Hindlimb muscle (tissue), 1 donor: ENCODE results near the gene B3GAT1. TPM values are rescaled to one million over a fixed set of nuclear protein-coding genes. Genes with fewer than 3 reads are reported as not detected.

ENCODE experiments used
- DNase-seq: peaks from one replicate; pipeline ENCODE4 v3.0.0-alpha.2; 2013
- polyA plus RNA-seq: library from polyadenylated mRNA; unstranded; fragments of 120-200 nt; gene quantifications from one replicate; pipeline ENCODE4 v1.2.1, GENCODE V29; 2013; ENCODE audit not compliant: insufficient read length

The B3GAT1 gene
- polyA plus RNA-seq, 1 donor = 0.10 TPM

- DNase-seq = no peak
Measured at GRCh38 chr11:134390706-134391569, 21.1 kb downstream of the B3GAT1 start.

DNA sequence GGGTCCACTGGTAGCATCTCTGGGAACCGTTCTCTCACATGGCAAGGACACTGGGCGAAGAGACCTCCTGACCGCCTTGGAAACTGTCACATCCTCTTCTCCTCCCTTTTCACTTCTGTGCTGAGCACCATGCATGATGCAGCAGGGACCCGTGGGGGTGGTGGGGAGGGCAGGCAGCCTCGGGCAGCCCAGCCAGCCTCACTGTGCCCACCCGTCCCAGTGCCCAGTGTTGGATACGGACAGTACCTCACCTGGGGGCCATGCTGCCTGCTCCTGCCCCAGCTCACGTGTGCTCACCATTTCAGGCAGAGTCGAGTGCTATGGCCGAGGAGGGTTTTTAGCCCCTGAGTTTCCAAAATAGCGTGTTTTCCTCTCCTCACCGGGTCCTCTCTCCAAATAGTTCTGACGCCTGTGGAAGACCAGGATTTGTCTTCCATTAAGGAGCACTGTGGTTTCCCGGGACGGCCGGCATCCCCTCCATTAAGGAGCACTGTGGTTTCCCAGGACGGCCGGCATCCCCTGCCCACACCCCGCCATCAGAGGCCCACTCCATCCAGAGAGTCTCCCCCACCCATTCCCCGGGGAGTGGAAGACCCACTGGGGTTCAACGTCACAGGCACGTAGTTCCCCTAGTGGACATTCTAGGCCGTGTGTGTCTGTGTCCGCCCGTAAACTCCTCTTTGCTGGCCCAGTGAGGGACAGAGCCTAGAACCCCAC is 22.4 kb downstream of the B3GAT1 start:
- no peak for DNase-seq

- no peak for DNase-seq
Measured at GRCh38 chr11:134388590-134388989, 23.5 kb downstream of the B3GAT1 start.

GRCh38 chr11:134387501-134387900 is 24.5 kb downstream of the B3GAT1 start:
- DNase-seq = no peak

DNA sequence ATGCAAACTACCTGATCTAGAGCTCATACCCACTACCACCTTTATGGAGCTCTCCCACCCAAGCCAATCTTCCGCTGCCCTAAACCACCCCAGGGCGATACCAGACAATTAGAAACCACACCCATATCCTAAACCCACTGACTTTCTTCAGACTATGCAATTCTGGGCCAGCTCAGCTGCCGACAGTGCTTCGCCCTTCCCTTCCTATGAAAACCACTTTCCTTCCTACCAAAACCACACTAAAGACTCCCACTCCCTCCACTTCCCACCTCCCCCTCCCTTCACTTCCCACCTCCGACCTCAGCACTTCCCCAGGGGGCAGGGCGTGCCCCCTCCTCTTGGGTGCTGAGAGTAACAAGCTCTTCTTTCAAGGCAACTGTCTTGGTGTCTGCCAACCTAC is 25.1 kb downstream of the B3GAT1 start:
- no peak for DNase-seq

GRCh38 chr11:134385774-134386565 is 26.1 kb downstream of the B3GAT1 start:
- no peak for DNase-seq

- DNase-seq = no peak
Measured at GRCh38 chr11:134385171-134385570, 26.9 kb downstream of the B3GAT1 start.

DNA sequence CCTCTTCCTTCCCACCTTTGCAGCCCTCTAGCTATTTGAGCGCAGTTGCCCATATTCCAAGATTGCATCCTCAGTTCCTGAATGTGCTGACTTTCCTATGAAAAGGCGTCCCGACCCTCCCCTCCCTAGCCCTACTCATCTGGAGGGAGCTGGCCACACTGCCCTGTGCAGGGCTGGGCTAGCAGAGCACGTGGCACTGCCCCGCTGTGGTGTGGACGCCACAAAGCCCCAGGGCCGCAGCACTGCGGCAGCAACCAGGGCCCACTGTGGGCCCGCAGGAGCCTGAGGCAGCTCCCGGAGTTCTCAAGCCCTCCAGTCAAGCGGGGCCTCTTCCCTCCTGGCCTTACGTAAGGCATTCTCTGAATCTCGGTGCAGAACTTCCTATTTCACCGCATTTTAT is 27.6 kb downstream of the B3GAT1 start:
- no peak for DNase-seq

DNA sequence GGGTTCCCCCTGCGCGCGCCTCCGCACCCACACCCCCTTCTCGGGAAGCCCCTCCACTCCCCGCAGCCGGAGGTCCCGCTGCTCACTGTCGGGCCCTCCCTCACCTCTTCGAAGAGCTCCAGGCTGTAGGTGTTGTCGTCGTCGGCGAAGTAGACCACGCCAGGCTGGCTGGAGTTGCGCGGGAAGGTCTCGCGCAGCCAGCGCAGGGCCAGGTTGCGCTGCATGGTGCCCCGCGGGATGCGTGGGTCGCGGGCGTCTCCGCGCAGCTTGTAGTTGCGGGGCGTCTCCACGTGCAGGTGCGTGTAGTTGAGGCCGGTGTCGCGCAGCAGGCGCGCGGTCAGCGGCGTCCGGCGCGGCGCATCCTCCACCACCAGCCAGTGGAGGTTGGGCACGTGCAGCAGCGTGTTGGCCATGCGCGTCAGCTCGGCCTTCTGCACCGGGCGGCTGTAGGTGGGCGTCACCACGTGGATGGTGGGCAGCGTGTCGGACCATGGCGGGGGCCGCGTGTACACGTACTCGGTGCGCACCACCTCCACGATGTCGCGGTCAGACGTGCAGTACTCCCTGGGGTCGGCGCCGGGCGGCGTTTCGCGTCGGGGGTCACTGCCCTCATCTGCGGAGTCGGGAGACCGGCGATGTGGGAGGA is 28.3 kb downstream of the B3GAT1 start:
- no peak for DNase-seq

DNA sequence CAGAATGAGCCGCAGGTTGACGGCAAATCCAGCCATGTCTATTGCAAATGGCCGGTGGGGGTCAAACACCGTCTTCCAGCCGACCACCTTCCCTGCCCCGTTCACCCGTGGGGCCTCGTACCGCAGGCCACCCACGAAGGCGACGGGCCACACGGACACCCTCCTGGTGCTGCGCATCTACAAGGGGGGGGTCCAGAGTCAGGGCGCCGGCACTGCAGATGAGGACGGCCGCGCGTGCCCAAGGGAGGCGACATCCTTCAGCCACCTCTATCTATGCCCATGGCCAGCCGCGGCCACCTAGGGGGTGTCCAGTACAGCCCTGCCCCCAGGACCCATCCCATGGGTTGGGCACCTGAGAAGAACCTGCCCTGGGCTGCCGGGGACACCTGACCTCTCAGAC is 29.2 kb downstream of the B3GAT1 start:
- no peak for DNase-seq

DNA sequence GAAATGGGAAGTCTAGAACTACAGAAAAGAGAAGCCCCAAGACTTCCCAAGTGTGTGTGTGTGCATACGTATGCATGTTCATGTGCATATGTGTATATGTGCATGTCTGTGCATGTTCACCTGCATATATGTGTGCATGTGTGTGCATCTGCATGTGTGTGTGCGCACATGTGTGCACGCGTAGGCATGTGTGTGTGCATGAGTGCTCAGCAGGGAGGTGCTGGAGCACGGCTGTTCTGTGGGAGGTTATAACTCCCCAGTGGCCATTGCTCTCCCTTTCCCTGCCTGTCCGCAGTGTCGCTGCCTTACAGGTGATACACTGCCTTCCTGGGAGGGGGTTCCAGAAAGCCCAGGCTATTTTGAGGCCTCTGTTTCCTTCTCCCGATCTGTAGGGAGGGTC is 29.8 kb downstream of the B3GAT1 start:
- no peak for DNase-seq

DNA sequence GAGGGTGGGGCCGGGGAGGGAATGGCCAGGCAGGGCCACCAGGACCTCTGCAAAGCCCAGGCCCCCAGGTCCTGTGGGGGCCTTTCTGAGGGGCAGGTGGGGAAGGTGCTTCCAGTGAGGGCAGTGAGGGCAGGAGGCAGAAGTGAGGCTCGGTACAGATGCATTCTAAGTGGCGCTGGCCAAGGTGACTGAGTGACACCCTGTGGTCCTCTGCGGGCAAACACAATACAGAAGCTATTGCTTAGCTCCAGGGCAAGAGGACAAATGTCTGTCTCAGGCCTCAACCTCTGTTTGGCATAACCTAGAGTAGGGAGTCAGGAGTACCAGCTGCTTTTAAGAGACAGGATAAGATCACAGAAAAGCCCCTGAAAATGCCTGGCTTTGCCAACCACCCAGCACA is 31.3 kb downstream of the B3GAT1 start:
- DNase-seq = no peak

GRCh38 chr11:134380229-134380628 is 31.8 kb downstream of the B3GAT1 start:
- DNase-seq = no peak

DNA sequence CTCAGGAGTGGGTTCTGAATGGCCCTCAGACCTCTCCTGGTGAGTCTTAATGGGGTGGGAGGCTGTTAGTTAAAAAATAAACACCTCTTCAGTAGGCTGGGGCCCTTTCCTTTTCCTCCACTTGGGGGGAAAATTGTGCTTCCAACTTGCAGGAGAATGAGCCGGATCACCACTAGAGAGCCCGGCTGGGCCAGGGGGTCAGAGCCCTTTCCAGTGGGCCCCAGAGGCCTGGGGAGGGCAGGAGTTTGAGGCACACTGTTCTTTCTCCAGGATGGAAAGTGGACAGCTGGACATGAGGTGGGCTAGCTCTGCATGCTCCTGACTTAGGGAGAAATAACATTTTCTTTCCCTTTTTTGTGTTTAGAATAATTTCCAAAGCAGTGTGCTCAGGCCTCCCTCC is 32.8 kb downstream of the B3GAT1 start:
- no peak for DNase-seq

GRCh38 chr11:134377876-134378275 is 34.2 kb downstream of the B3GAT1 start:
- DNase-seq = no peak

DNA sequence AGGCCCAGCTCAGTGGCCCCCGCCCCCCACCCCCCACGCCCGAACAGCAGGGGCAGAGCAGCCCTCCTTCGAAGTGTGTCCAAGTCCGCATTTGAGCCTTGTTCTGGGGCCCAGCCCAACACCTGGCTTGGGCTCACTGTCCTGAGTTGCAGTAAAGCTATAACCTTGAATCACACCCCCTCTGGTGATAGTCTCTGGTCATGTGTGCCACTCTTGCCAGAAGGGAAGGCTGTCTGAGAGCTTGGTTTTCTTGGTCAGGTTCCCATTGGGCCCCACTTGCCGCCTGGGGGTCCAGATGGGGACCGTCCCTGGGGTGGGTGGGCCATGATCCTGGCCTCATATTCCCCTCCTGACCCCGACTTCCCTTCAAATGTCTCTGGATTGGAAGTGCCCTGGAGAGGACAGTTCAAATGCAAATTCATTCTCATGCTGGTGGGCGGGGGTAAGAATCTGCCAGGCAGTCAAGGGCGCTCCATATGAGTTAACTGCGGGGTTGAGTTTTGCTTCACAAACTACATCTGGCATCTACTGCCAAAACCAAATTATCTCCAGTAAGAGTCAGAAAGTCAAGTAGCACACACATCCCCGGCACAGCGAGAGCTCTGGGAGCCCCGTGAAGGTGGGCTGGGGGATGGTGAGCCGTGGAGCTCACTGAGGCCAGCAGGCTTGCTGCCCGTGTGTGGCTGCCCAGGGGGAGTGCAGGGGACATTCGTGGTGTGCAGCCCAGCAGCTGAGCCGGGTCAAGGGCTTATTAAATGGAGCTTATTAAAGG is 35.7 kb downstream of the B3GAT1 start:
- no peak for DNase-seq

DNA sequence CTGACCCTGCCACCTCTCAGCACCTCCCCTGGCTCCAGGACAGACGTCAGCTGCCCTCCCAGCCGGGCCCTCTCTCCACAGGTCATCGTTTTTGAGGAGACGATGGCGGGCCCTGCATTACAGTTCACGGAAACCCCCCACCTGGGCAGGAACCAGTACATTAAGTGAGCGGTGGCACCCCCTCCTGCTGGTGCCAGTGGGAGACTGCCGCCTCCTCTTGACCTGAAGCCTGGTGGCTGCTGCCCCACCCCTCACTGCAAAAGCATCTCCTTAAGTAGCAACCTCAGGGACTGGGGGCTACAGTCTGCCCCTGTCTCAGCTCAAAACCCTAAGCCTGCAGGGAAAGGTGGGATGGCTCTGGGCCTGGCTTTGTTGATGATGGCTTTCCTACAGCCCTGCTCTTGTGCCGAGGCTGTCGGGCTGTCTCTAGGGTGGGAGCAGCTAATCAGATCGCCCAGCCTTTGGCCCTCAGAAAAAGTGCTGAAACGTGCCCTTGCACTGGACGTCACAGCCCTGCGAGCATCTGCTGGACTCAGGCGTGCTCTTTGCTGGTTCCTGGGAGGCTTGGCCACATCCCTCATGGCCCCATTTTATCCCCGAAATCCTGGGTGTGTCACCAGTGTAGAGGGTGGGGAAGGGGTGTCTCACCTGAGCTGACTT is 37.0 kb downstream of the B3GAT1 start:
- no peak for DNase-seq

GRCh38 chr11:134374171-134374570 is 37.9 kb downstream of the B3GAT1 start:
- DNase-seq = no peak

- DNase-seq = no peak
Measured at GRCh38 chr11:134373591-134374052, 38.4 kb downstream of the B3GAT1 start.

GRCh38 chr11:134372961-134373360 is 39.1 kb downstream of the B3GAT1 start:
- DNase-seq = no peak

DNA sequence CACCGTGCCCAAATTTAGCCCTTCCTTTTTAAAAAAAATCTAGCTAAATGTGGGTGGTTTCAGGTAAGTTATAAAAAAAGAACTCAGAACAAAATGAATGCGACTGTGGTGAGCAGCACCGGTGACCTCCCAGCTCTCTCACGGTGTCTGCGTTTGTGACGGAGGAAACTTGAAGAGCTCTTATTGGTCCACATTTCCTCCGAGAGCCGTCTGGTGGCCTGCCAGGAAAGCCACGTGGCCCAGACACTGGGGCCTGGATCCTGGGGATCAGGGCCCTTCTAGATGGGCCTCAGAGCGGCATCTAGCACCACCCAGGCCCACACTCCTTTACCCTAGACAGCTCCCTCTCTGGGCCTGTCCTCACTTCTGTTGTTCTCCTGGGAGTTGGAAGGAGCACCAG is 39.5 kb downstream of the B3GAT1 start:
- no peak for DNase-seq
